Subcutaneous adipose tissue (tissue), 4 donors: Measurements from ENCODE around the gene CCDC88C. TPM values are rescaled to one million over a fixed set of nuclear protein-coding genes. Genes with fewer than 3 reads are reported as not detected.

ENCODE experiments used
- total RNA-seq, 4 donors: library from RNA; depleted of rRNA; stranded (reverse); fragments of >200 nt; gene quantifications; one replicate each; pipeline ENCODE4 v1.1.0, GENCODE V29; 2016
- TF ChIP-seq, protein P1 (sequence below): fragments of 450-650 bp; IDR thresholded peaks from one replicate; pipeline ENCODE4 v1.5.1; 2016; ENCODE audit warnings: low read depth, mild to moderate bottlenecking, control low read depth, antibody characterized with exemption, moderate library complexity

CCDC88C gene
- total RNA-seq, 4 donors from 2014 or later = 7.3 to 16.2 (median 8.8) TPM

DNA sequence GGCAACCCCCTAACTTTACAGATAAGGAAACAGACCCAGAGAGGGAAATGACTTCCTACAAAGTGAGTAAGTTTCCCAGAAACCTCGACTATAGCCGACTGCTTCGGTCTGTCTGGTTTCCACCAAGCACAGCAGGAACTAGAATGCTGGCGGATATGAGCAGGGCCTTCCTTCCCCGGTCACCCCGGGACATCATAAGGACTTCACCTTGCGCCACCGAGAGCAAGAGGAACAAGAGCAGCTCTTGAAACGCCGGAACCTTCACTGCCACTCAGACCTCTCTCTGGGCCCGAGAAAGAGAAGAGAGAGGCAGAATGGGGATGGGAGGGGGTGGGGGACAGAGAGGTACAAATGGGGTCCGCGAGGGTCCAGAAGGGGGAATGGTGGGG lies 143.7 kb downstream of the CCDC88C start:
- TF ChIP-seq, protein P1, sequence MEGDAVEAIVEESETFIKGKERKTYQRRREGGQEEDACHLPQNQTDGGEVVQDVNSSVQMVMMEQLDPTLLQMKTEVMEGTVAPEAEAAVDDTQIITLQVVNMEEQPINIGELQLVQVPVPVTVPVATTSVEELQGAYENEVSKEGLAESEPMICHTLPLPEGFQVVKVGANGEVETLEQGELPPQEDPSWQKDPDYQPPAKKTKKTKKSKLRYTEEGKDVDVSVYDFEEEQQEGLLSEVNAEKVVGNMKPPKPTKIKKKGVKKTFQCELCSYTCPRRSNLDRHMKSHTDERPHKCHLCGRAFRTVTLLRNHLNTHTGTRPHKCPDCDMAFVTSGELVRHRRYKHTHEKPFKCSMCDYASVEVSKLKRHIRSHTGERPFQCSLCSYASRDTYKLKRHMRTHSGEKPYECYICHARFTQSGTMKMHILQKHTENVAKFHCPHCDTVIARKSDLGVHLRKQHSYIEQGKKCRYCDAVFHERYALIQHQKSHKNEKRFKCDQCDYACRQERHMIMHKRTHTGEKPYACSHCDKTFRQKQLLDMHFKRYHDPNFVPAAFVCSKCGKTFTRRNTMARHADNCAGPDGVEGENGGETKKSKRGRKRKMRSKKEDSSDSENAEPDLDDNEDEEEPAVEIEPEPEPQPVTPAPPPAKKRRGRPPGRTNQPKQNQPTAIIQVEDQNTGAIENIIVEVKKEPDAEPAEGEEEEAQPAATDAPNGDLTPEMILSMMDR = no peak

DNA sequence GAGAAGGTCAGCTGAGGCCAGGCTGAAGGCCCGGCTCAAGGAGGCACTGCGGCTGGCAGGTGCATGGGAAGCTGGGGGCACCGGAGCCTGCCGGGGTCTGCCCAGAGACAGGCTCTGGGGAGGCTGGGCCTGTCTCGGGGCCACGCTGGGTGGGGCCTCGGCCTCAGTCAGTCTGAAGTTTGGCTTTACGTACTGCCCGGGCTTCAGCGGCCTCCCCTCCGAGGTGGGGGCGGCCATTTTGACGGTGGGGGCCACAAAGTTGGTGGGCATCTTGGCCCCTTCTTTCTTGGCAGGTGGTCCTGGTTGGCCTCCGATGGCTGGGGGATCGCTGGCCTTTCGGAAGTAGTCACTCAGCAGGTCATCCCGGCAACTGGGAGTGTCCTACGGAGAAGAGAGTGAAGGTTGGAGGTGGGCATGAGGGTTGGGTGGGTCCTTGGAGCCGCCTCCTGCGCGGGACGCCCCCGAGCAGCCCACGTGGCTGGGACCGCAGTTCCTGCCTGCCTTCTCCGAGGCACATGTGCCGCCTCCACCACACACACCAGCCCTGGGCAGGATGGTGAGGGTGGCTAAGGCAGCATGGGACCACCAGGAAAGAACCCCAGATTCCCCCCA lies 144.2 kb downstream of the CCDC88C start:
- TF ChIP-seq, protein P1 = no peak

DNA sequence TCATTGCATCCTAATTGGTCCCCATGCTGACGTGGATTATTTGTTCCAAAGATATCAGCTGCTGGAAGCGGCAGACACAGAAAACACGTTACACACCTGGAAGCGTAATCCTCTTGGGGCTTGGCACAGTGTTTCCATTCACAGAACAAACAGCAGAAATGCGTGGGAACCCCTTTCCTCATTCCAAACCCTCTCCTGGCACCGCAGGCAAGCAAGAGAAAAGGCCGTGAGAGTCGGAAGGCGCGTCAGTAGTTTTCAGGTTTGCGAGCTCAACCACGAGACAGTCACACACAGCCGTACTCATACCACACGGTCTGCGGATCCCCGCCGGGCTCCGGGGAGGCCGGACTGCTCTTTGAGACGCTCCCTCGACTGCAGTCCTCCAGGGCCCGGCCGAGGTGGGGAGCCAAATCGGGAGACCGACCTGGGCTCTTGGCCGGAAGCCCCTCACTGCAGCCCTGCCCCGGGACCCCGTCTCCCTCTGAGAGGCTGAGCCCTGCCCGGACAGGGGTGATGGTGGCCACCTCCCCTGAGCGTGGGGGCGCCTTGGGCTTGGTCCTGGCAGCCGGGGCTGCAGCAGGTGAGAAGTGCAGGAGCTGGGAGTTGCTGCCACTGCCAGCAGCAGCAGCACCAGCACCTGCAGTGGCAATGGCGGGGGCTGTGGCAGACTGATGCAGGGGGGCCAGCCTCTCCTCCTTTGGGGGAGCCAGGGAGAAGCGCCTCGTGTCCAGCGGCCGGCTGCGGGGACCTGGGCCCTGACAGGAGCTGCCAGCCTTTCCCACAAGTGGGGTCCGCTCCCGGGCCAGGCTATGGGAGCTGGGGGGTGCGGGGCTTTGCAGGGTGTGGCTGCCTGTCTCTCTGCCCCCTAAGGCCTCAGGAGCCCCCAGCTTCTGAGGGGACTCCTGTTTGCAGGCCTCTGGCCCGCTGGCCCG lies 145.0 kb downstream of the CCDC88C start:
- TF ChIP-seq, protein P1 = no peak

DNA sequence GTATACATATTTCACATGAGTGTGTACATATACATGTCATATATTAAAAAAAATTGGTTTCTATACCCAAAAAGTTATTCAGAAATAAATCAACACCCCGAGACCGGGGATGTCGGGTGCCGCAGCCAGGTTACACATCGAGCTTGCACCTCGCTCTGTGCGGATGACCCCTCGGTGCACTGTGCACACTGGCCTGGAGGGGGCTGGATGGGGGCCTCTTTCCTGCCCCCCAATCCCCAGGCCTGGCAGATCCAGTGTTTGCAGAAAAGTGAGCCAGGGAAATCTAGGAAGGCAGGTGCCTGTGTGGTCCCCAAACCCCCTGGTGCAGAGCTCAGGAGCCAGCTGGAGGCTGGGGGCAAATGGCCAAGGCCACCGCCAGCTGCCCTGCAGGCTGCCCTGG lies 146.0 kb downstream of the CCDC88C start:
- TF ChIP-seq, protein P1 = no peak

DNA sequence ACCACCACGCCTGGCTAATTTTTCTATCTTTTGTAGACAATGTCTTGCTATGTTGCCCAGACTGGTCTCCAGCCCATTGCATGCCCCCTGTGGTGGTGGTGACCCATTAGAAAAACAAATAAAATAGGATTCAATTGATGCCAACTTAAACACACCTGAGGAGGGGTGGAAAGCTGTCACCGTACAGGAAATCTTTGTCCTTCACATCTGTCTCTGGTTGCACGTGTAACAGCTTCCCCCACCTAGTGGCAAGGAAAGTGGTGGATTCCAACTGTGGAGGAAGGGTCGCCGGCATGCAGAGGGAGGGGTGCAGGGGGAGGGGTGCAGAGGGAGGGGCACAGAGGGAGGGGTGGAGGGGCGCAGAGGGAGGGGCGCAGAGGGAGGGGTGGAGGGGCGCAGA lies 147.0 kb downstream of the CCDC88C start:
- TF ChIP-seq, protein P1 = no peak

DNA sequence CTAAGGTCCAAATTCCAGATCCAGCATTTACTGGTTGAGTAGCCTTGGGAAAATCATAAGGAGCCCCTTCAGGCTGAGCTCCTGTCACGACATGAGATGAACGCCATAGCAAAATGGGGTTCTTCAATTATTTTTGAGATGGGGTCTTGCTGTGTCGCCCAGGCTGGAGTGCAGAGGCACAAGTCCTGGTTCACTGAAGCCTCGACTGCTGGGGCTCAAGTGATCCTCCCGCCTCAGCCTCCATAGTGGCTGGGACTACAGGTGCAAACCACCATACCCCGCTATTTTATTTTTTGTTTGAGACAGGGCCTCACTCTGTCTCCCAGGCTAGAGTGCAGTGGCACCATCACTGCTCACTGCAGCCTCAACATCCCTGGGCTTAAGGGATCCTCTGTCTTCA lies 147.4 kb downstream of the CCDC88C start:
- TF ChIP-seq, protein P1 = no peak
